ENCODE data around the gene DYNC2LI1.

Gene DYNC2LI1

GRCh38 chr2:43822839-43823238 is 49.0 kb downstream of the DYNC2LI1 start:
- Histone ChIP-seq H3K27ac (ENCODE audit: low read depth, low read length, poor library complexity, severe bottlenecking) (no peak overlapping the region), H3K4me3 (ENCODE audit: low read depth, low read length, poor library complexity, severe bottlenecking) (no peak overlapping the region), H3K9me3 (ENCODE audit: low read length) (no peaks in the 10 kb centered on the region), H3F3A (ENCODE audit: insufficient read depth, low read length) (no peaks in the 10 kb centered on the region), H3K4me1 (ENCODE audit: insufficient read depth, low read length, severe bottlenecking) (no peaks in the 10 kb centered on the region), H4K20me1 (ENCODE audit: insufficient read depth, low read length) (no peaks in the 10 kb centered on the region), H3K9ac (ENCODE audit: low read length) (no peak overlapping the region), H3K4me2 (ENCODE audit: low read length) (no peak overlapping the region), H3K9me2 (ENCODE audit: low read depth, low read length) (no peaks in the 10 kb centered on the region), H3K36me3 (ENCODE audit: insufficient read depth, low read length) (no peaks in the 10 kb centered on the region), H3K27me3 (ENCODE audit: insufficient read depth, low read length) (no peaks in the 10 kb centered on the region), H2AFZ (ENCODE audit: low read length) (no peak overlapping the region), H3K79me2 (ENCODE audit: insufficient read depth, low read length) (no peaks in the 10 kb centered on the region)
- TF ChIP-seq EZH2 (IDR thresholded peaks at IDR 0.05; ENCODE audit: borderline replicate concordance, low read length) (no peak), CTCF (IDR thresholded peaks at IDR 0.05; ENCODE audit: low read length) (no peak)

GRCh38 chr2:43823751-43824150 is 49.9 kb downstream of the DYNC2LI1 start:
- no peak overlapping the region for H3K4me3 ChIP-seq (ENCODE audit: low read depth, low read length, poor library complexity, severe bottlenecking)
- H3K27ac ChIP-seq (ENCODE audit: low read depth, low read length, poor library complexity, severe bottlenecking) = no peak overlapping the region
- H3K79me2 ChIP-seq (ENCODE audit: insufficient read depth, low read length) = no peaks in the 10 kb centered on the region
- no peaks in the 10 kb centered on the region for H3K4me1 ChIP-seq (ENCODE audit: insufficient read depth, low read length, severe bottlenecking)
- H3K27me3 ChIP-seq (ENCODE audit: insufficient read depth, low read length) = no peaks in the 10 kb centered on the region
- no peak overlapping the region for H3K9ac ChIP-seq (ENCODE audit: low read length)
- TF ChIP-seq CTCF (IDR thresholded peaks at IDR 0.05; ENCODE audit: low read length) = no peak
- no peak for TF ChIP-seq EZH2 (IDR thresholded peaks at IDR 0.05; ENCODE audit: borderline replicate concordance, low read length)
- no peak overlapping the region for H3K4me2 ChIP-seq (ENCODE audit: low read length)
- no peak overlapping the region for H2AFZ ChIP-seq (ENCODE audit: low read length)
- H4K20me1 ChIP-seq (ENCODE audit: insufficient read depth, low read length) = no peaks in the 10 kb centered on the region
- H3K9me3 ChIP-seq (ENCODE audit: low read length) = no peaks in the 10 kb centered on the region
- H3K36me3 ChIP-seq (ENCODE audit: insufficient read depth, low read length) = no peaks in the 10 kb centered on the region
- no peaks in the 10 kb centered on the region for H3F3A ChIP-seq (ENCODE audit: insufficient read depth, low read length)
- no peaks in the 10 kb centered on the region for H3K9me2 ChIP-seq (ENCODE audit: low read depth, low read length)

GRCh38 chr2:43824512-43824911 is 50.7 kb downstream of the DYNC2LI1 start:
- H4K20me1 ChIP-seq (ENCODE audit: insufficient read depth, low read length) = no peaks in the 10 kb centered on the region
- H2AFZ ChIP-seq (ENCODE audit: low read length) = no peak overlapping the region
- H3K9me3 ChIP-seq (ENCODE audit: low read length) = no peaks in the 10 kb centered on the region
- no peaks in the 10 kb centered on the region for H3K4me1 ChIP-seq (ENCODE audit: insufficient read depth, low read length, severe bottlenecking)
- H3K79me2 ChIP-seq (ENCODE audit: insufficient read depth, low read length) = no peaks in the 10 kb centered on the region
- H3K9me2 ChIP-seq (ENCODE audit: low read depth, low read length) = no peaks in the 10 kb centered on the region
- H3K9ac ChIP-seq (ENCODE audit: low read length) = no peak overlapping the region
- no peaks in the 10 kb centered on the region for H3K27me3 ChIP-seq (ENCODE audit: insufficient read depth, low read length)
- H3K4me2 ChIP-seq (ENCODE audit: low read length) = no peak overlapping the region
- no peaks in the 10 kb centered on the region for H3K36me3 ChIP-seq (ENCODE audit: insufficient read depth, low read length)
- no peak overlapping the region for H3K4me3 ChIP-seq (ENCODE audit: low read depth, low read length, poor library complexity, severe bottlenecking)
- no peak overlapping the region for H3K27ac ChIP-seq (ENCODE audit: low read depth, low read length, poor library complexity, severe bottlenecking)
- TF ChIP-seq CTCF (IDR thresholded peaks at IDR 0.05; ENCODE audit: low read length) (no peak), EZH2 (IDR thresholded peaks at IDR 0.05; ENCODE audit: borderline replicate concordance, low read length) (no peak)
- no peaks in the 10 kb centered on the region for H3F3A ChIP-seq (ENCODE audit: insufficient read depth, low read length)

Data from OCI-LY1 (cell line).